Embryonic facial prominence (tissue), 1 donor: ENCODE measurements around the gene ATXN1.

Experiments
- DNase-seq: peaks from one replicate; pipeline ENCODE4 v3.0.0-alpha.2; 2016; ENCODE audit errors: extremely low spot score

ATXN1 gene

DNA sequence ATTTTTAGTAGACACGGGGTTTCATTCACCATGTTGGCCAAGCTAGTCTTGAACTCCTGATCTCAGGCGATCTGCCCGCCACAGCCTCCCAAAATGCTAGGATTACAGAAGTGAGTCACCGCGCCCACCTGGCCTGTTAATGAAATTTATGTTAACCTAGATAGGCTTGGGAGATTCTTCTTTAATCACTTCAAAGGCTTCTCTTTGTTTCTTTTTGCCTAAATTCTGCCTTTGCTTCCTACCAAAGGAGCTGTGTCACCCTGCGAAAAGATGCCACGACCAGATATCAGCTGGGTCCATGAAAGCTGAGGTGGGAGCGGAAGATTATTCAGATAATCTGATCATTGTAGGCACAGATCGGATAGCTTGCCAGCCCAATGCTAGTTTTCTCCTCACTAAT is 447.5 kb downstream of the ATXN1 start:
- DNase-seq, result no peak

DNA sequence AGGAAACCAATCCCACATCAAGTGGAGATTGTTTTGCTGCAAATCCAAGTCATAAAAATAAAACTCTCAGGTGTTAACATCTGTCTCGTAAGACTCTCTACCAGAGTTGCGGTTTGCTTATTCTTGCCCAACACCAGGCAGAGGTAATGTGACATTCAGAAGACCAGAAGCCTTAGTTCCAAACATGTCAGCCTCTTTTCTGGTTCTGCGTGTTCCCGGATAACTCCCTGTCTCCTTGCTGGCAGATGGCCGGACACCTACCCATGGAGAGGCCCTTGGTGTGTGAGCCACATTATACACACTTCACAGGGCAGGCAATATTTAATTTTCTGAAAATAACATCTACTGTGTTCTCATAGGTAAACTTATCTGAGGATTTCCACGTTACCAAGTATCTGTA is 449.5 kb downstream of the ATXN1 start:
- DNase-seq, result no peak

- no peak for DNase-seq
These were observed 454.9 kb downstream of the ATXN1 start for GRCh38 chr6:16306334-16306733.

DNA sequence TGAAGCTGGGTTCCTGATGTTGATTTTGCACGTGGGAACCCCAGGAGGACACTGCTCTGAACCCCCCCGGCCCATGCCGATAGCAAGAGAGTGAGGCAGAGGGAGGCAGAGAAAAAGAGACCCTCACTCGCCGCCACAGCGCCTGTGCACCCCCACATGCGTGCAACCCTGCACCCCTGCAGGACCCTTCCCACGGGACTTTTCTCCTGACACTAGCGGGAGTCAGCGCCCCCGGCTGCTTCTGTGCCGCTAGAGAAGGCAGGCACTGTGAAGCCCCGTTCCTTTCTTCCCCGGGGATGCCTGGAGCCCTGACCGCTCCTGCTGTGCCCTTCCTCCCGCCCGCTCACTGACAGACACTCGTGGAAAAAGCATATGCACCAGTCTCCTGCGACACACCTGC is 455.5 kb downstream of the ATXN1 start:
- no peak for DNase-seq

- no peak for DNase-seq
These were observed 456.0 kb downstream of the ATXN1 start for GRCh38 chr6:16305246-16305725.

- no peak for DNase-seq
These were observed 458.3 kb downstream of the ATXN1 start for GRCh38 chr6:16302721-16303552.

DNA sequence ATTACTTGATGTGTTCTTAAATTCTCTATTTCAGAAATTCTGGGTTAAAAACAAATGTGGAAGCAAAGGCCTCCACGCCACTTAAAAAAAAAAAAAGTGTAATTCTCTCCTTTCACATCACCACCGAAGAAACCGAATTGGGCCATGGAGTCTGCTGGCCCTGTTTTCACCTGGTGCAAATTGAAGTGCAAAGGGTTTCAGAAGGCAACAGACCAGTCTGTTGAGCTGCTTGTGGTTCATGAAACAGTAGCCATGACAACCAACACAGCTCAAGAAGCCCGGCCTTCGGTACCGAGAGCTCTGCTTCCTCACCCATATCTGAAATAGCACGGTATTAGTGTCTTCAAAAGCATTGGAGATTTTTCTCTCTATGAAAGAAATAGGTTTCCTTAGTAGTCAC is 459.7 kb downstream of the ATXN1 start:
- DNase-seq, result no peak

- no peak for DNase-seq
These were observed 461.4 kb downstream of the ATXN1 start for GRCh38 chr6:16299861-16300260.

GRCh38 chr6:16296061-16296670 is 465.1 kb downstream of the ATXN1 start:
- DNase-seq, result no peak

DNA sequence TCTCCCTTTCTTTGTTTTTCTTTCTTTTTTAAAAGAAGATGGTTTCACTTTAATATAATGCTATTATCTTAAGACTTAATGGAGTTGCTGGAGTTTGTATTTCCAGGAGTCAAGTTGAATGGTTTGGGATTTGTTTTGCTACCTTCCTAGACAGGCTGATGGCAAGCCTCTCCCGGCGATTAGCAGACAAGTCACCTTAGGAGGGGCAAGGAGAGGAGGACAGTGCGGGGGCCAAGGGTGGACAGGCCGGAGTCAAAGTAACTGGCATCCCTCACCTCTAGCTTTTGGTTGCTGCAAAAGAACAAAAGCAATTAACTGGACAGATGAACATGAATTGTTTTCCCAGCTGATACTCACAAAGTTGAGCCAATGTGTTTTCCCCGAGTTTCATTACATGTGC is 465.8 kb downstream of the ATXN1 start:
- DNase-seq, result no peak

GRCh38 chr6:16295060-16295459 is 466.2 kb downstream of the ATXN1 start:
- DNase-seq, result no peak

GRCh38 chr6:16294371-16294770 is 466.9 kb downstream of the ATXN1 start:
- no peak for DNase-seq

GRCh38 chr6:16292942-16293341 is 468.3 kb downstream of the ATXN1 start:
- no peak for DNase-seq

GRCh38 chr6:16292432-16292831 is 468.8 kb downstream of the ATXN1 start:
- DNase-seq, result no peak

DNA sequence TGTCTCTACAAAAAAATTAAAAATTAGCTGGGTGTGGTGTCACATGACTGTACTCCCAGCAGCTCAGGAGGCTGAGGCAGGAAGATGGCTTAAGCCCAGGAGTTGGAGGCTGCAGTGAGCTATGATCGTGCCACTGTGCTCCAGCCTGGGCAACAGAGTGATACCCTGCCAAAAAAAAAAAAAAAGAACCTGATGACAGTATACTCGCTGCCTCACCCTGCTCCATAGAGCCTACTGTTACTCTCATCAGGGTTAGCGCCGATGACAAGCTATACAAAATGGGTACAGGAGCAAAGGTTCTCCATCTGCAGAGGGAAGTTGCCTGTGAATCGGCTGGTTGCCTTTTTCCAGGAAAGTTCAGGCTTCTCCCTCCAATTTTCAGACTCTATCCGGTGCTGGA is 469.5 kb downstream of the ATXN1 start:
- no peak for DNase-seq

GRCh38 chr6:16288163-16288562 is 473.1 kb downstream of the ATXN1 start:
- no peak for DNase-seq

- no peak for DNase-seq
These were observed 475.1 kb downstream of the ATXN1 start for GRCh38 chr6:16286151-16286522.

DNA sequence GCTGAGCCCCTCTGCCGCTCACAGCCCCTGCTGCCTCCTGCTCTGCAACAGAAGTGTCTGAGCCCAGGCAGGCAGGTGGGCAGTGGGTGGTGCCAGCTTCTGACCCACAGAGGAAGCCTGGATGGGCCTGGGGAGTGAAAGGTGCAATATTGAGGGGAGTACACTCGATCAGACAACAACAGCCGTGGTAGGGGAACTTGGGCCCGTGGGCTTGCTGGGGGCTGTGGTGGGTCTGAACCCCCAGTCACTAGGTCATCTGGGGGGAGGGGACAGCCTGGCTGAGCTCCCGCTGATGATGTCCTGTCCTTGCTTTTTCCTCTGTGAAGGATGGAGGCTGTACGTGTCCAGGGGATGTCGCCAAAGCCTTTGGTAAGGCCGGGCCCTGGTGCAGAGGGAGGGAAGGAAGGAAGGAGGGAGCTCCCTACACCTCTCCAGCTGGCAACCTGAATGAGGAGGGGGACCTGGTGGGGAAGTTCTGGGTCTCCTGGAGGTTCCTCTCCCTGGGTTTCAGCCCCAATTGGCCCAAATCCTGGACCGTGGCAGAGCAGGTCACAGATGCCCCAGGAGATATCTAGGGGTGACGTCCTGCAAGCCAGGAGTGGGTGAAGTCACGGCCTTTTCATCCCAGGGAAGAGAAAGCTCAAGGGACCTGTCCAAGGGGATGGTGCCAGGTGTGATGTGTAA is 475.7 kb downstream of the ATXN1 start:
- DNase-seq, result no peak

- DNase-seq, result no peak
These were observed 476.8 kb downstream of the ATXN1 start for GRCh38 chr6:16284472-16284871.

GRCh38 chr6:16282370-16282769 is 478.9 kb downstream of the ATXN1 start:
- DNase-seq, result no peak

DNA sequence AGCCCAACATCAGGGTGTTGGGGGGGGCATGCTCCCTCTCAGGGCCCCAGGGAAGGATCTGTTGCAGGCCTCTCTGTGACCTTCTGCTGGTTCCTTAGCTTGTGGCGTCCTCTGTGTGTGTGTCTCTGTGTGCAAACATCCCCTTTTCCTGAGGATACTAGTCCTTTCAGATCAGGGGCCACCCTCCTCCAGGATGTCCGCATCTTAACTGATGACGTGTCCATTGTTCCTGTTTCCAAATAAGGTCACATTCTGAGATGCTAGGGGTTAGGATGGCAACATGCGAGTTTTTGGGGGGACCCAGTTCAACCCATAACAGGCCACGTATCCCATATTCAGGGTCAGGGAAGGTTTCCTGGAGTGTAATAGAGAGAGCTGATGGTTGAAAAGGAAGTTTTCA is 482.0 kb downstream of the ATXN1 start:
- no peak for DNase-seq

- no peak for DNase-seq
These were observed 482.5 kb downstream of the ATXN1 start for GRCh38 chr6:16278750-16279149.
